Ureter (tissue), 1 donor: ENCODE results near the gene PNMA8B. TPM values are rescaled to one million over a fixed set of nuclear protein-coding genes. Genes with fewer than 3 reads are reported as not detected.
"Not testable (repeated sequence)": the region's sequence is repeated elsewhere in the genome, so short reads cannot be mapped to it uniquely, and the experiment has no call there.

Experiments
- DNase-seq: peaks from one replicate; pipeline ENCODE4 v3.0.0-alpha.2; 2020; ENCODE audit warnings: low spot score
- total RNA-seq: library from RNA; stranded (reverse); gene quantifications from one replicate; pipeline ENCODE4 v1.2.4, GENCODE V29; 2023
- donor health status: DM: yes; HTN: yes; CAD: no.

PNMA8B gene, protein sequence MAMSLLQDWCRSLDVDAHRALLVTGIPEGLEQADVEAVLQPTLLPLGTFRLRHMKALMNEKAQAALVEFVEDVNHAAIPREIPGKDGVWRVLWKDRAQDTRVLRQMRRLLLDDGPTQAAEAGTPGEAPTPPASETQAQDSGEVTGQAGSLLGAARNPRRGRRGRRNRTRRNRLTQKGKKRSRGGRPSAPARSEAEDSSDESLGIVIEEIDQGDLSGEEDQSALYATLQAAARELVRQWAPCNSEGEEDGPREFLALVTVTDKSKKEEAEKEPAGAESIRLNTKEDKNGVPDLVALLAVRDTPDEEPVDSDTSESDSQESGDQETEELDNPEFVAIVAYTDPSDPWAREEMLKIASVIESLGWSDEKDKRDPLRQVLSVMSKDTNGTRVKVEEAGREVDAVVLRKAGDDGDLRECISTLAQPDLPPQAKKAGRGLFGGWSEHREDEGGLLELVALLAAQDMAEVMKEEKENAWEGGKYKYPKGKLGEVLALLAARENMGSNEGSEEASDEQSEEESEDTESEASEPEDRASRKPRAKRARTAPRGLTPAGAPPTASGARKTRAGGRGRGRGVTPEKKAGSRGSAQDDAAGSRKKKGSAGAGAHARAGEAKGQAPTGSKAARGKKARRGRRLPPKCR
- 1.1 TPM for total RNA-seq

DNA sequence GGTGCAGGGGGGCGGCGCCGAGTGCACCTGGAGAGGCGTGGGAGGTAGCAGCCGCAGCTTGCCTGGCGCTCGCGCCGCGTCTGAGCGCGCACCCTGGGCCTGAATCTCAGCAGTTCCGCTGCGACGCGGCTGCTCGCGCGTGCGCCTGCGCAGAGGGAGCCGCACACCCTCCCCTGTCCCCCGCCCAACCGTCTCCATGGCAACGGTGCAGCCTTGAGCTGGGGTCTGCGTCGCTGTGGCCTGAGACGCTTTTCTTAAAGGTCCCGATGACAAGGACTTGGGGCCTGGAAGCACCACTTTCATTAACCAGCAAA is at the start of gene PNMA8B:
Gene PNMA8B (minus strand): TSS at position 82 of the 314 bp plus-strand sequence. CDS start 402 bp downstream, outside the sequence.
- DNase-seq, result no peak

DNA sequence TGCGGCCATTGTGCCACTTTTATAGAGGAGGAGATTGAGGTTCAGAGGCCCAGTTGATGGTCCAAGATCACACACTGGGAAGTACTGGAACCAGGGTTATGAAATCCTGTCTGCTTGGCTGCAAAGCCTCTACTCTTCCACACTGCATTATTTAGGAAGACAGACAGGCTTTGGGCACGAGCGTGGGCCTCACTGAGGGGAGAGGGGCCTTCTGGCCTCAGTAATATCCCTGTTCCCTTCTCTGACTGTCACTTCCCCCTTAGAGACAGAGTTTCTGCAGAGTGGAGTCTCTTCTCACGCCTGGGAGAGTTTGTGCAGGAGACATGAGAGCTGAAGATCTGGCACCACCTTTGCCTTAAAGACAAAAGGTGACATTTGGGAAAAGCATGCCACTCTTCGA is 49.0 kb upstream of the PNMA8B start:
- no peak for DNase-seq

DNA sequence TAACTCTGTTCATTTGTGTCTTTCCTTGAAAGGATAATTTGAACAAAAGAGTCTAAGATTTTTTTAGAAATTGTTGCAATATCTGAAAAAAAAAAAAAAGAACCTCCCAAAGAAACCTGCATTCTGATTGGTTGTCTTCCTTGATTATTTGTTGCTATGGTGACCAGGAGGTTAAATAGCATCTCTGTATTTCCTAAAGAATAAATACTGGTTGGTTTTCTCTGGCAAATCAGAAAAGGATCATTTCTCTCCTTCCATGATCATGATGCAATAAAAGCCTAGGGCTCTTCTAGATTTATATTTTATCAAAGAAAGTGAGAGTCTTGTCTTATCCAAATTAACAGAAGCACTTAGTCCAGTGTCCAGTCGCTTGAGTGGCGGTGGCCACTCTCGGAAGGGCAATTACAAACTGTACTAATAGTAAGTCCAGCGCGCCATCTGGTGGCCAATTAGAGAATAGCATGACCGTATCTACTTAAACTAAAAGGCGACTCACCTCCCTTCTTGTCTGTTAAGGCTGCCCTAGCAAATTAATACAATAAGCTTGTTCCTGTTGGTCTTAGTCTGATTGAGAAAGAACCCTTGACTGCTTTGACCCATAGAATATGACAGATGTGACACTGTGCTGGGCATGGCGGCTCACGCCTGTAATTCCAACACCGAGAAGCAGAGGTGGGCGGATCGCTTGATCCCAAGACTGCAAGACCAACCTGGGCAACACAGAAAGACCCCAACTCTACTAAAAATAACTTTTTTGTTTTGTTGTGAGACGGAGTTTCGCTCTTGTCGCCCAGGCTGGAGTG is 47.0 kb upstream of the PNMA8B start:
- peak; percentile 90 for DNase-seq

DNA sequence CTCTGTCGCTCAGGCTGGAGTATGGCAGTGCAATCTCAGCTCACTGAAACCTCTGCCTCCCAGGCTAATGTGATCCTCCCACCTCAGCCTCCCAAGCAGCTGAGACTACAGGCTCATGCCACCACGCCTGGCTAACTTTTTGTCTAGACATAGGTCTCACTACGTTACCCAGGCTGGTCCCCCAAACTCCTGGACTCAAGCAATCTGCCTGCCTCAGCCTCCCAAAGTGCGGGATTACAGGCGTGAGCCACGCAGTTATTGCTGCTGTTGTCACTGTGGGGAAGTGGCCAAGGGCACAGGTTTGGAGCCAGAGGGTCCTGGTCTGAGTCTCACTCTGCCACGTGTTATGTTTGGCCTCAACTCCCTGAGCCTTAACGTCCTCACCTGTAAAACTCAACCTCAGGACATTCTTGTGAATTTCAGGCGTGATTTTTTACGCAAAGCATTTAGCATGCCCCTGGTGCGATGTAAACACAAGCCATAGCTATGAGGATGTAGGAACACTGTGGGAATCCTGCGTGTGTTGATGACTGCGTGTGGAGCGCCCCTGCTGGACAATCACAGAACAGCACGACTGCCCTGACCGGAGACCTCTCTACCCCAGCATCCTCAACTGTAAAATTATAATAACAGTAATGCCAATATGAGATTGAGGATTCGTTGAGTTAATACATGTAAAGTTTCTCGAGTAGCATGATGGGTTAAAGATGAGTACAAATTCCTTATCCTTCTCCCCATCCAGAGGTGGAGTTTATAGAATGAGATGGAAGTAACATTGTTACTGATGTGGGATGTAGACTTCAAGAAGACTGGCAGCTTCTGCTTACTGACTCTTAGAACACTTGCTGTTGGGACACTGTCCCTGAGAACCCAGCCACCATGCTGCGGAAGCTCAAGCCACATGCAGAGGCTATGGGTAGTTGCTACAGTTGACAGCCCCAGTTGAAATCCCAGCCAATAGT is 41.8 kb upstream of the PNMA8B start:
- DNase-seq, result peak; percentile 46

DNA sequence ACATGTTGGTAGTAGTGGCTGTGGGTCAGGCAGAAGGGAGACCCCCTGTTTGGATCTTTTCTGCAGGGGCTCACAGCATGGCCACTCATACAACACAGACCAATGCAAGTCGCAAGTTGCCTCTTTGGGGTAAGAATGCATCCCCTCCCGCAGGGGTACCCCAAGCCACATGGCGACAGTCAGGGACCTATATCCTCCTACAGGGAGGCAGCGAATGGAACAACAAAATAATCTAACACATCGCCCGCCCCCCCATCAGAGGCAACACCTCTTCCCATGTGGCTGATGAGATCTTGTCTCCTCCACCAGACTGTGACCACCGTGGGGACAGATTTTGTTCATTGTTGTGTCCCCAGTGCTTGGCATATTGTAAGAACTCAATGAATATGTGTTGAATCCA is 40.7 kb upstream of the PNMA8B start:
- DNase-seq, result peak; percentile 18

DNA sequence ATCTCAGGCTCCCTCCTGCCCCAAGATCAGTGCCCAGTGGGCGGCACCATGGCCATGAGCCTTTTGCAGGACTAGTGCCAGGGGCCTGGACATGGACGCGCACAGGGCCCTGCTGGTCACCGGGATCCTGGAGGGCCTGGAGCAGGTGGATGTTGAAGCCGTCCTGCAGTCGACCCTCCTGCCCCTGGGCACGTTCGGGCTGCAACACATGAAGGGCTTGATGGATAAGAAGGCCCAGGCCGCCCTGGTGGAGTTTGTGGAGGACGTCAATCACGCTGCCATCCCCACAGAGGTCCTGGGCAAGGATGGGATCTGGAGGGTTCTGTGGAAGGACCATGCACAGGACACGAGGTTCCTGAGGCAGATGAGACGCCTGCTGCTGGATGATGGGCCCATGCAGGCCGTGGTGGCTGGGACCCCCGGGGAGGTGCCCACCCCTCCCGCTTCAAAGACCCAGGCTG is 38.0 kb upstream of the PNMA8B start:
- DNase-seq, result no peak

DNA sequence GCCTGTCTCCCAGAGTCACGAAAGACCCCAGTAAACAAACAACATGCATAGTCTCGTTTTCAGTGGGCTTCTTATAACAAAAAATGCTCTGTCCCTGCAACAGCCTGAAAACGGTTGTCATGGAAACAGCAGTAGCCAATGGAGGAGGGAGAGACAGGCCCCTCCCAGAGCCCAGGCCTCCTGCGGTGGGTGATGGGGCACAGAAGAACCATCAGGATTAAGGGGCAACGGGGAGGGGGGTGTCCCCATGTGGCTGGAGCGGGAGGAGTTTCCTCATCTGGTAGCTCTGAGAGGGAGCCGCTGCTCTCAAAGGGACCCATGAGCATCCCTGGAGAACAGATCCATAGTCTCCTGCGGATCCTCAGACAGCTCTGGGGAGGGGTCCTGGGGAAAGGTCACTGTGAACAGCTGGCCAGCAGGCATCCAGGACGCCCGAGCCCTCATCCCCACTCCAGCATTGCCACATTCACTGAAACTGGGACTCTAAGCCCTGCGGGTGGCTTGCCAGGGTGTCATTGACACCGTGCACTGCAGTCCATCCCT is 37.5 kb upstream of the PNMA8B start:
- DNase-seq, result no peak

DNA sequence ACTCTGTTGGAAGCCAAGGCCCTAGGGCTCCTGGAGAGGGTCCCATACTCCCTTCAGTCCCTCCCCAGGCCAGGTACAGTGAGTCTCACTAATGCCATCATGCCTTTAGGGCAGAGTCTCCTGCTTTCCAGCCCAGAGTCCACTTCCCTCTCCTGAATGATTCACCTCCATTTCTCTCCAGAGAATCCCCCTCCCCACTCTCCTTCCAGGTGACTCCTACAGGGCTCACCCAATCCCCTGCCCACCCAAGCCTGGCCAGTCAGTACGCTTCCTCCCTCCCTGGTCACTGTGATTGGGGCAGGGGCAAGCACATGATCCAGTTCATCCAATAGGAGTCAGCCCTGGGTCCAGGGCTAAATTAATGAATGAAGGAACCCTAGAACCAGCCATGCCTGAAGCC is 35.0 kb upstream of the PNMA8B start:
- no peak for DNase-seq

DNA sequence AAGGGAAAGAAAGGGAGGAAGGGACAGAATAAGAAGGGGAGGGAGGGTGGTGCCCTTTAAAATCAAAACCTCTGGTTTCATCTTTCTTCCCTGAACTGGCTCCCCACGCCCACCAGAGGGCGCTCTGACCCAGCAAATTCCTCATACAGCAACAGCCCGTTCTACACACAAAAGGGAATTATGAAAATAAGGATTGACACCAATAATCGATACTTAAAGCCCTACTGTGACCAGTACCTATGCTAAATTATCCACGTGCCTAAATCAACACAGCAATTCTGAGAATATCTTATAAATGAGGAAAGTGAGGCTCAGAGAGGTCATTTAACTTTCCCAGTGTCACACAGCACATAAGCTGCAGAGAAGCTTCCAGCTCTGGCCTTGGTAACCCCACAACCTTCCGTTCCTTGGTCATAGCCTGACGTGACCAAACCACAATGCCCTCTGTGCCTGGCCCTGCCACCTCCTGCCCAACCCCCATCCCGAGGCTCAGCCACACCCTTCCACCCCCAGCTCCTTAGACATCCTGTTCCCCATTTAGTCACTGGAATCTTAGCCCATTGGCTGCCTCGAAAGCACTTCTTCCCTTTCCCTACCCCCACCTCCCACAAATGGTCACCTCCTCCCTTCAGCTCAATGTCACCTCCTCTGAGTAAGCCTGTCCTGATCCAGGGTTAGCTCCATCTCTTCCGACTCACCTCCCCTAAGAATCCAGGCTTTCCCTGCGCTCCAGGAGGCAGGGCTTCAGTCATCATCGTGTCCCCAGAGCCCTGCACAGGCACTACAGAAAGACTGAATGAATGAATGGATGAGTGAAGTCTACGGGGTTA is 34.2 kb upstream of the PNMA8B start:
- peak; percentile 76 for DNase-seq

DNA sequence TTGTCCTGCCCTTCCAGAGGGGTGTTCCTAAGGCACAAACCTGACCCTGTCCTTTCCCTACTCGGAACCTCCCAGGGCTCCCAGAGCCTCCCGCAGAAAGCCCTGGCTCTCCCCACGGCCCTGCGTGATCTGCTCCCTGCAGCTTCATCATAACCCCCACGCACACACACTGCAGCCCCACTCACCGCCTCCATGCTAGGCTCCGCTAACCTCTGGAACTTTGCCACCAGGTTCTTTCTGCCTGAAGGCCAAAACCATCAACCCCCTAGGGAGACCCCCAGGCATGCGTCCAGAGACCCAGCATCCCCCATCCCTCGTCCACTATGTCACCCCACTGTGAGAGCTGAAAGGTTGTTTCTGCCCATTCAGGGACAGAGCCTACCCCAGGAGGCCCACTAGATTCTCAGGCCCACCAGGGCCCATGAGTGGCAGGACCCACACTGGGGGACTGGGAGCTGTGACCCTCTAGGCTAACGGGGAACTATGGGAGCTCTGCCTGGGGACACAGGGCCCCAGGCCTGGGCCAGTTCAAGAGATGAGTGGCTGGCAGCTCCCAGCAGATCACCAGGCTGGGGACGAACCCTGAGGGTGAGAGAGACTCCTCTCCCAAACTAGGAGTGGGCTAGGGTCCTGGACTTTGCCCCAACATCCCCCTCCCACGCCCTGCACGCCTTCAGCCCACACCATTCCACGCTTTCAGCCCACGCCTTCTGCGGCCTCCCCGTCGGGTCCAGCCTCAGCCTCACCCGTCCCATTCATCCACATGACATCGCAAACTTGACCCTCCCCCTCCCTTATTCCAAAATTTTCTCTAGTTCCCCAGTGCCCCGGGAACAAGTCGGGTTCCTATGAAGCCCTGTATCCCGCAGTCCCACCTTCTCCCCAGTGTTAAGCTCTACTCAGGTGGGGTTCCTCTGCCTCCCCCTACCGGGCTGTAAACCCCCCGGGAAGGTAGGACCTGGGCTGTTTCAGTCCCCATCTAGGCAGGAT is 33.2 kb upstream of the PNMA8B start:
- no peak for DNase-seq

DNA sequence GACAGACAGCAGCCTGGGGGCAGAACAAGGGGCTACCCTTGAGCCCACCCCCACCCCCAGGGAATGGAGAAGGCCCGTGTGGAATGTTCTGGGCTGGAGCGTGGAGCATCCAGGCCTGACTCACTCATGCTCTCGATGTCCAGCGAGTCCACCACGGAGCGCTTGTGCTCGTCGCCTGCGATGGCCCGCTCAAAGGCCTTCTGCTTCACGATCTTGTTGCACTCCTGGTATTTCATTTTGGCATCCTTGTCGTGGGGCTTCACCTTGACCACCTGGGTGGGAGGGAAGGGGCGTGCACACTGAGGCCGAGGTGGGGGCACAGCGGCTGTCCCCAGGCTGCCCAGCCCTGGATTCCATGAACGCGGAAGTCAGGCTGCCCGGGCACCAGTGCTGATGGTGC is 31.1 kb upstream of the PNMA8B start:
- DNase-seq, result not testable (repeated sequence)

DNA sequence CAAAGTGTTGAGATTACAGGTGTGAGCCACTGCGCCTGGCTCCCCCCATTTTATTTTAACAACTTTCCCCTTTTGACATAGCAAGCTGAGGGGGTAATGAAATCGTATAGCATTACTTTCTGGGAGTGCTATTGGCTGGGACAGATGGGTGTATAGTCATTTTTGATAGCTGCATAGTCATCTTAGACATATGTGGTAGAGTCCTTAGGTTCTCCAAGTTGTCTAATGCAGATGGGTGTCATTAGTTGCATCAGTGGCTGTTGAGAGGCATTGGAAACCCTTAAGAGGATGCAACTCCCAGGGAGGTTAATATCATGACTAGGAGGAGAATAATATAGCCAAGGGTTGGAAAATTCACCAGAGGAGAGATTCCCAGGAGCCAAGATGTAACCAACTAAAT is 28.6 kb upstream of the PNMA8B start:
- DNase-seq, result no peak

DNA sequence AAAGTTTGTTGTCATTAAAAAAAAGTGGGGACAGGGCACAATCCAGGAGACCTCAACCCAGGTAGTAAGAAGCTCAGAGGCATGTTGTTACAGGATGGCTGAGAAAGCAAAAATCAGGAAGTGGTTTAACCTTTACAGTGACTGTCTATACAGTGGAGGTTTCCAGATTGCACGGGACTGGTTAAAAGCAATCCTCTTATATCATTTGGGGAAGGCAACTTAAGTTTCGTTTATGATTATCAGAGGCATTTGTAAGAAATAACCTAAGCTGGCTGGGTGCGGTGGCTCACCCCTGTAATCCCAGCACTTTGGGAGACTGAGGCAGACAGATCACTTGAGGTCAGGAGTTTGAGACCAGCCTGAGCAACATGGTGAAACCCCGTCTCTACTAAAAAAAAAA is 27.3 kb upstream of the PNMA8B start:
- DNase-seq, result not testable (repeated sequence)

DNA sequence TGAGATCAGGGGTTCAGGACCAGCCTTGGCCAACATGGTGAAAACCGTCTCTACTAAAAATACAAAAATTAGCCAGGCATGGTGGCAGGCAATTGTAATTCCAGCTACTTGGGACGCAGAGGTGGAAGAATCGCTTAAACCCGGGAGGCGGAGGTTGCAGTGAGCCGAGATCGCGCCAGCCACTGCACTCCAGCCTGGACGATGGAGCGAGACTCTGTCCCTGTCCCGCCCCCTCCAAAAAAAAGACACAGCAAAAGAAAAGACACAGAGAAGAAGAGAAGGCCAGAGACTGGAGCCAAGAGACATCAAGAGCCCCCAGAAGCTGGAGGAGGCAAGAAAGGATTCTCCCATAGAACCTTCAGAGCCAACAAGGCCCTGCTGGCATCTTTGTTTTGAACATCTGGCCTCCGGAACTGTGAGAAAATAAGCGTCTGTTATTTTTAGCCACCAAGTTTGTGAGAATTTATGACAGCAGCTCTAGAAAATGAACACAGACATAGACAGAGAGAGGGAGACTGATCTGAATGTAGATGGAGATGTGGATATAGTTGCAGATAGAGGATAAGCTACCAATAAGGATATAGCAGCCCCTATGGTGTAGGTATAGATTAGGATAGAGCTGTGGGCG is 25.7 kb upstream of the PNMA8B start:
- DNase-seq, result no peak

DNA sequence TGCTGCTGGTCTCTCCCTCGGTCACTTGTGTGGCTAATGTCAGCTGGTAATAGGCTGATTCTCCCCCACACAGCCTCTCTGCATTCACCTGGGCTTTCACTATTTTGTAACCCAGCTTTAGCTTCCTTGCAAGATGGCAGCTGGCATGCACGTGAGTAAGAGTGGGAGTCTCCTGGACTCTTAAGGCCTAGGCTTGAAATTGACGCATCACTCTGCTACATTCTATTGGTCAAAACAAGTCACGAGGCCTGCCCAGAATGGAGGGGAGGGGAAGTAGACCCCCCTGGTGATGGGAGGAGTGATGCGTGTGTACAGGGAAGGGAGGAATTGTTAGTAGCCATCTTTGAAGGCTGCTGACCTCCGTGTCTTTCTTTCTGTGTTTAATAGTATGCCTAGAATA is 24.9 kb upstream of the PNMA8B start:
- no peak for DNase-seq

DNA sequence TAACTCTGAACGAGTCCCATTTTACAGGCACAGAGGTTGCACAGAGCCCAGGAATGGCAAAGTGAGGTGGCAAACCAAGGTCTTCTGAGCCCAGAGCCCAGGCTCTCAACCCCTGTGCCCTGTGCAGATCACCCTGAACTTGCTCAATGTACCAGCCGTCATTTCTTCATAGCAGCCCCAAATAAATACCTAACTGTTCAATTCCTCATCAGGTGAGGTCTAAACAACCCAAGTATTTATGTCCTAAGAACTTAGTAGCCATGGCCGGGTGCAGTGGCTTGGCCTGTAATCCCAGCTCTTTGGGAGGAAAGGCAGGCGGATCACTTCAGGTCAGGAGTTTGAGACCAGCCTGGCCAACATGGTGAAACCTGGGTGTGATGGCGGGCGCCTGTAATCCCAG is 21.8 kb upstream of the PNMA8B start:
- DNase-seq, result no peak

DNA sequence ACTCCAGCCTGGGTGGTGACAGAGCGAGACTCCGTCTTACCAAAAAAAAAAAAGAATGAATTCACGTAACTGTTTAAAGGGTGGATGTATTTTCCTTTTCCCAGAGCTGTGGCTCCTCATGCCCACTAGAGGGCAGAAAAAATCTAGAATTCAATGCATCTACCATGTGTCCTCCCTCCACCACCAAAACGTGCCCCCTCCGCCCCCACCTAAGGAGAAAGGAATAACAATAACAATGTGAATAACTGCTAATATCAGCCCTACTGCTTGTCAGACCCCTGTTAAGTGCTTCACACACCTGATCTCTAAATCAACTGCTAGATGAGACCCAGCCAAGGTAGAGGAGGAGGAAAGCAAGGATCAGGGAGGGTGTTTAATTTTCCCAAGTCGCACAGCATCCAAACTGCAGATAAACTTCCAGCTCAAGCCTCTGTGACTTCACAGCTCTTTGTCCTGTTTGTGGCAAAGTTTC is 20.2 kb upstream of the PNMA8B start:
- no peak for DNase-seq

DNA sequence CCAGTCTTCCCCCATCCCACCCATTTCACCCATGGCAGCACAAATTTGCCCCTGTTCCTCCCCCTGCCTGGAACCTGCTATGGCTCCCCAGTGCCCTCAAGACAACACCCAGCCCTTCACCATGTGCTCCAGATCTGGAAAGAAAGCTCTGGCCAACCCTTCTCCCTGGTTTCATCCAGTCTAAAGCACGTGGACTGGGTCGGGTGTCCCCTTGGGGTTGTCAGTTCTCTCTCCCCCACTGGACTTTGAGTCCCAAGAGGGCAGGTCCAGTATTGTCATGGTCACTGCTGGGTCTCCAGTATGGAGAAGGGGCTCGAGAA is 19.6 kb upstream of the PNMA8B start:
- no peak for DNase-seq
